MCF 10A (cell line): Measurements from ENCODE around the gene BBS1. TPM values are rescaled to one million over a fixed set of nuclear protein-coding genes. Genes with fewer than 3 reads are reported as not detected.

Source experiments
- BruUV-seq: library from RNA; stranded (reverse); fragments of 400-500 nt; replicated peaks from 2 replicates; lab custom pipeline; 2021; lab: Mats Ljungman, UMichigan
- CTCF ChIA-PET: fragments of 300-600 bp; sonication (Branson Sonifier 250); formaldehyde crosslinking; extraction: SDS; loops from one replicate; lab custom pipeline; 2021; ENCODE audit warnings: antibody characterized with exemption, inconsistent platforms; lab: Yijun Ruan, JAX
- POLR2A ChIA-PET: fragments of 300-600, 350-650 bp; sonication (Branson Sonifier 250); formaldehyde crosslinking; extraction: SDS; loops from one replicate; lab custom pipeline; 2020; ENCODE audit warnings: antibody characterized with exemption, inconsistent platforms; lab: Yijun Ruan, JAX
- DNase-seq: peaks from one replicate; pipeline ENCODE4 v3.0.0-alpha.2; 2018; ENCODE audit not compliant: unreplicated experiment
- H3K27ac Mint-ChIP-seq: one replicate; pipeline ENCODE4 v1.8.0; 2022; ENCODE audit warnings: mild to moderate bottlenecking, low read depth, mixed read lengths; ENCODE audit not compliant: unreplicated experiment
- H3K27me3 Mint-ChIP-seq: one replicate; pipeline ENCODE4 v1.8.0; 2022; ENCODE audit warnings: mixed read lengths; ENCODE audit not compliant: insufficient read depth, unreplicated experiment
- H3K36me3 Mint-ChIP-seq: one replicate; pipeline ENCODE4 v1.8.0; 2022; ENCODE audit warnings: mild to moderate bottlenecking, moderate library complexity, mixed read lengths; ENCODE audit not compliant: insufficient read depth, unreplicated experiment
- H3K4me1 Mint-ChIP-seq: one replicate; pipeline ENCODE4 v1.8.0; 2022; ENCODE audit warnings: mixed read lengths; ENCODE audit not compliant: insufficient read depth, unreplicated experiment
- H3K4me3 Mint-ChIP-seq: one replicate; pipeline ENCODE4 v1.8.0; 2022; ENCODE audit warnings: mild to moderate bottlenecking, moderate library complexity, mixed read lengths; ENCODE audit not compliant: unreplicated experiment
- H3K9me3 Mint-ChIP-seq: one replicate; pipeline ENCODE4 v1.8.0; 2022; ENCODE audit warnings: mixed read lengths; ENCODE audit not compliant: unreplicated experiment
- CTCF ChIP-seq: fragments of 200-600 bp; IDR thresholded peaks from one replicate; pipeline ENCODE4 v1.8.0; 2022; ENCODE audit warnings: antibody characterized with exemption, mild to moderate bottlenecking; ENCODE audit not compliant: unreplicated experiment
- intact Hi-C: fragments of 100-400 bp; cut with micrococcal nuclease; formaldehyde crosslinking; loops from 2 replicates; pipeline ENCODE4 v1.14.1; 2022
- total RNA-seq: library from RNA; stranded (reverse); gene quantifications from 2 replicates; pipeline ENCODE4 v1.2.3, GENCODE V29; 2022

Gene BBS1
- total RNA-seq, 1 experiment from 2014 or later = 31.7 TPM

DNA sequence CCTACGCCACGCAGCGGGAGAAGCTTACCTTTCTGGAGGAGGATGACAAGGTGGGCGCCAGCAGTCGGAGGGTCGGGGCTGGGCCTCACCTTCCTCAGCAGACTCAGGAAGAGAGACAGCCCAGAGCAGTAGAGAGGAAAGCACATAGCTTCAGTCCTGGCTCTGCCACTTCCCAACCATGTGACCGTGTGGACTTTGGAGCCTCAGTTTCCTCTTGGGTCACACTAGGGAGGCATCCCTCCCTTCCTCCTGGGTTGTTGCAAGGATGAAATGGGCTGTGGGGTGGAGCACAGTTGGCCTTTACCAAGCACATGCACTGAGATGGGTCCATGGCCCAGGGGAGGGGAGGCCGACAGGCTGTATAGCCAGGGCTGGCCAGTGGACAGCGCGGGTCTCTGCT lies 17.3 kb upstream of the BBS1 start:
- ChIA-PET POLR2A (interaction anchor here (0.6 kb wide), 1 partner anchor 1227 kb away, joined by 4 read pairs; no protein-coding TSS in a partner anchor), CTCF (interaction anchor here (0.7 to 1.3 kb wide), 2 partner anchors 15 to 107 kb away, joined by 3 read pairs; no protein-coding TSS in a partner anchor)
- no peak for DNase-seq
- Mint-ChIP-seq H3K27ac (no peak overlapping the region), H3K36me3 (peaks cover 40% of the 10 kb centered on the region), H3K9me3 (no peaks in the 10 kb centered on the region), H3K27me3 (no peaks in the 10 kb centered on the region), H3K4me3 (no peak overlapping the region), H3K4me1 (no peaks in the 10 kb centered on the region)
- no TSS peak for BruUV-seq
- intact Hi-C loops = no loop called here
- no peak for TF ChIP-seq CTCF

DNA sequence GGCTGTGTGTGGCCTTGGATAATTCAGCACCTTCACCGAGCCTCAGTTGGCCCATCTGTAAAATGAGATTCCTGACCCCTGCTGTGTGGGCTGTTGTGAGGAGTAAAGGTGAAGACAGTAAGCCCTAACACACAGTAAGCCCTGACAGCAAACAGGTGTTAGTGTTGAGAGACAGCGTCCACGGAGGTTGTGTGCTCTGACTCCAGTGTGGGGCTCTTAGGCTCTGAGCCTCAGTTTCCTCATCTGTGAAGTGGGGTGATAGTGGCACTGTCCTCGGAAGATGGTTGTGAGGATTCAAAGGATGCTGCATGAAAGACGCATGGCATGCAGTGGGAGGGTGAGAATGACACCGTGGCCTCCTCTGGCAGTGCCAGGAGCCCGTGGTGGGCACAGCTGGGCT lies 16.0 kb upstream of the BBS1 start:
- H3K9me3 Mint-ChIP-seq = no peaks in the 10 kb centered on the region
- ChIA-PET CTCF (no interaction called here), POLR2A (interaction anchor here (0.8 kb wide), 1 partner anchor 14 kb away, joined by 4 read pairs; the partner anchor contains the start of gene DPP3)
- no peak overlapping the region for H3K4me3 Mint-ChIP-seq
- intact Hi-C loops = no loop called here
- H3K27ac Mint-ChIP-seq = no peak overlapping the region
- H3K4me1 Mint-ChIP-seq = no peaks in the 10 kb centered on the region
- no peak for TF ChIP-seq CTCF
- BruUV-seq = no TSS peak
- H3K27me3 Mint-ChIP-seq = no peaks in the 10 kb centered on the region
- H3K36me3 Mint-ChIP-seq = peaks cover 44% of the 10 kb centered on the region
- no peak for DNase-seq

DNA sequence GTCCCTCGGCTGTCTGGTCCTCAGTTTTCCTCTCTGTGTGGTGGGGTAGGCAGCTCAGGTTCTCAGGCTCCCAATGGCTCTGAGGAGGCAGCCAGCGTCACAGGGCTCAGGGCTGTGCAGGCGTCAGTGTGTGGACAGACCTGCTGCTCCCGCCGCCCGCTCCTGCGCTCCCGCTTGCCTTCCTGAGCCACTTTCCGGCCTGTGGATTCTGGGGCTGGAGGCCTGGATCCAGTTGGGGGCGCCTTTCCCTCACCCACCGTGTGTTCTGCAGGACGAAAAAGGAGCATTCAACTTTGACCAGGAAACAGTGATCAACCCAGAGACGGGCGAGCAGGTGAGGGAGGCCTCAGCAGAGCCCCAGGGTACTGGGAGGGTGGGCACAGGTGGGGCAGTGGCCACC lies 15.5 kb upstream of the BBS1 start:
- DNase-seq = no peak
- no TSS peak for BruUV-seq
- ChIA-PET POLR2A (no interaction called here), CTCF (interaction anchor here (0.6 to 1.0 kb wide), 2 partner anchors 13 to 478 kb away, joined by 3 read pairs; no protein-coding TSS in a partner anchor)
- TF ChIP-seq CTCF = no peak
- intact Hi-C loops = no loop called here
- Mint-ChIP-seq H3K27ac (no peak overlapping the region), H3K36me3 (peaks cover 48% of the 10 kb centered on the region), H3K9me3 (no peaks in the 10 kb centered on the region), H3K4me1 (no peaks in the 10 kb centered on the region), H3K4me3 (no peak overlapping the region), H3K27me3 (no peaks in the 10 kb centered on the region)

DNA sequence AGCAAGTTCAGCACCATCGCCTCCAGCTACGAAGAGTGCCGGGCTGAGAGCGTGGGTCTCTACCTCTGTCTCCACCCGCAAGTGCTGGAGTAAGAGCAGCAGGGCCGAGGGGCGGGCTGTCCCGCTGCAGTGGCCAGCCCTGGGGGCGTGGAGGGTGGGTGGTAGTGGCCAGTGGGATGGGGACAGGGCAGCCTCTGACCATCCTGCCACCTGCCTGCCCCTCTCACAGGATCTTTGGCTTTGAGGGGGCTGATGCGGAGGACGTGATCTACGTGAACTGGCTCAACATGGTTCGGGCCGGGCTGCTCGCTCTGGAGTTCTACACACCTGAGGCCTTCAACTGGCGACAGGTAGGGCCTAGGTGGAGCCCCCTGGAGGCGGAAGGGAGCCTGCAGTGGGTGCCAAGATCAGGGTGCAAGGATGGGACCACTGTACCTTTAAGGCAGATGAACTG lies 15.0 kb upstream of the BBS1 start:
- ChIA-PET POLR2A (no interaction called here), CTCF (interaction anchor here (0.6 to 1.0 kb wide), 2 partner anchors 13 to 478 kb away, joined by 3 read pairs; no protein-coding TSS in a partner anchor)
- H3K4me3 Mint-ChIP-seq = no peak overlapping the region
- TF ChIP-seq CTCF = peak; percentile 32
- H3K27me3 Mint-ChIP-seq = no peaks in the 10 kb centered on the region
- H3K4me1 Mint-ChIP-seq = no peaks in the 10 kb centered on the region
- H3K9me3 Mint-ChIP-seq = no peaks in the 10 kb centered on the region
- H3K36me3 Mint-ChIP-seq = peaks cover 51% of the 10 kb centered on the region
- intact Hi-C loops = no loop called here
- DNase-seq = peak; percentile 6
- H3K27ac Mint-ChIP-seq = no peak overlapping the region
- no TSS peak for BruUV-seq
